ENCODE results near the gene BTF3L4. TPM values are rescaled to one million over a fixed set of nuclear protein-coding genes. Genes with fewer than 3 reads are reported as not detected.
"Not testable (repeated sequence)": the region's sequence is repeated elsewhere in the genome, so short reads cannot be mapped to it uniquely, and the experiment has no call there.

The BTF3L4 gene
- total RNA-seq, 4 donors from 2014 or later = 33.8 to 46.5 (median 37.0) TPM

DNA sequence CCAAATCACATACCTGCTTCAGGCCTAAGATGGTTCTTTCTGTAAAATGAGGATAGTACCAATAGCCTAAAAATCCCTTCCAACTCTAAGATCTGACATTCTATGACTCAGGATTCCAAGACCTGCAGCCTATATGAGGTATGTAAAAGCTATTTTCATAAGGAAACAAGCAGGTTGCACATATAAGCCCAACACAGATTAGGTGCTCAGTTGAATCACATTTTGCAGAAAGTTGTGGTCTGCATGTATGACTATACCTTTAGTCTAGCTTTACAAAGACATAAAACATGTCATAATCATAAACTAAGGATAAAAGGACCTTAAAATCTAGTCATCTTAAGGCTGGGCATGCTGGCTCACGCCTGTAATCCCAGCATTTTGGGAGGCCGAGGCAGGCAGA is 29.8 kb upstream of the BTF3L4 start:
- Histone ChIP-seq H3K9me3 (no peaks in the 10 kb centered on the region), H3K4me1 (peaks cover under 1 to 14% (median under 1%) of the 10 kb centered on the region in 3 donors), H3K4me3 (no peak overlapping the region), H3K27me3 (no peaks in the 10 kb centered on the region), H3K27ac (no peak overlapping the region), H3K36me3 (peaks cover 0 to 69% (median 11%) of the 10 kb centered on the region in 3 donors)
- no peak for DNase-seq
- TF ChIP-seq, protein P1, sequence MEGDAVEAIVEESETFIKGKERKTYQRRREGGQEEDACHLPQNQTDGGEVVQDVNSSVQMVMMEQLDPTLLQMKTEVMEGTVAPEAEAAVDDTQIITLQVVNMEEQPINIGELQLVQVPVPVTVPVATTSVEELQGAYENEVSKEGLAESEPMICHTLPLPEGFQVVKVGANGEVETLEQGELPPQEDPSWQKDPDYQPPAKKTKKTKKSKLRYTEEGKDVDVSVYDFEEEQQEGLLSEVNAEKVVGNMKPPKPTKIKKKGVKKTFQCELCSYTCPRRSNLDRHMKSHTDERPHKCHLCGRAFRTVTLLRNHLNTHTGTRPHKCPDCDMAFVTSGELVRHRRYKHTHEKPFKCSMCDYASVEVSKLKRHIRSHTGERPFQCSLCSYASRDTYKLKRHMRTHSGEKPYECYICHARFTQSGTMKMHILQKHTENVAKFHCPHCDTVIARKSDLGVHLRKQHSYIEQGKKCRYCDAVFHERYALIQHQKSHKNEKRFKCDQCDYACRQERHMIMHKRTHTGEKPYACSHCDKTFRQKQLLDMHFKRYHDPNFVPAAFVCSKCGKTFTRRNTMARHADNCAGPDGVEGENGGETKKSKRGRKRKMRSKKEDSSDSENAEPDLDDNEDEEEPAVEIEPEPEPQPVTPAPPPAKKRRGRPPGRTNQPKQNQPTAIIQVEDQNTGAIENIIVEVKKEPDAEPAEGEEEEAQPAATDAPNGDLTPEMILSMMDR (IDR thresholded peaks at IDR 0.05) = no peak
- no peak for TF ChIP-seq POLR2A (IDR thresholded peaks at IDR 0.05)
- intact Hi-C loops (cut with DNase I) = no loop called here
- 80 to 94% methylated on average over 2 of the region's 2 CpGs for WGBS, 2 donors

DNA sequence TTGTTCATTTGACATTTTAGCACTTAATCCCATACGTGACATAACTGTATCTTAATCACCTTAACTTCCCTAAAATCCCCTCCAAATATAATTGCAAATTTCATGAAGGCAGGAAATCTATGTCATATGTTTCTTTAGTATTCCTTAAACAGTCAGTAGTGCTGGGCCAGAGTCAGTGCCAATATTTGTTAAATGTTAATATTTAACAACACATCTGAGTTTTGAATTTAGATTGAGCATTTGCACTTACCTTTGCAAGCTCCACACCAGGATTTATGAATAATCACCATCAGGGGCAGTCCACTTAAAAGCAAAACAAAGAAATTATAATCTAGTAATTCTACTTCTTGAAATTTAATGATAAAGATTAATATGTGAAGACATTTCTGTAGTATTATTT is 27.8 kb upstream of the BTF3L4 start:
- intact Hi-C loops (cut with DNase I) = no loop called here
- H3K27me3 ChIP-seq = no peaks in the 10 kb centered on the region
- no peak overlapping the region for H3K4me3 ChIP-seq
- DNase-seq = no peak
- TF ChIP-seq POLR2A (IDR thresholded peaks at IDR 0.05) = no peak
- TF ChIP-seq, protein P1 (IDR thresholded peaks at IDR 0.05) = no peak
- no peaks in the 10 kb centered on the region for H3K9me3 ChIP-seq
- no peak overlapping the region for H3K27ac ChIP-seq
- H3K36me3 ChIP-seq = peaks cover 0 to 49% (median 8%) of the 10 kb centered on the region in 3 donors
- H3K4me1 ChIP-seq = peaks cover 11 to 32% (median 14%) of the 10 kb centered on the region in 3 donors
- 80 to 100% methylated on average over 1 of the region's 1 CpG for WGBS, 2 donors

DNA sequence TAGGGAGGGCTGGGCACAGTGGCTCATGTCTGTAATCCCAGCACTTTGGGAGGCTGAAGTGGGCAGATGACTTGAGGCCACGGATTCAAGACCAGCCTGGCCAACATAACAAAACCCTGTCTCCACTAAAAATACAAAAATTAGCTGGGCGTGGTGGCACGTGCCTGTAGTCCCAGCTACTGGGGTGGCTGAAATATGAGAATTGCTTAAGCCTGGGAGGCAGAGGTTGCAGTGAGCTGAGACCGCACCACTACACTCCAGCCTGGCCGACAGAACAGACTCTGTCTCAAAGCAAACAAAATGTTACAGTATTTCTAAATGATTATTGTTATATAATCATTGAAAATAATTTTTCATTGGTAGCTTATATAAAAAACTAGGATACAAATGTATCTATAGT is 27.3 kb upstream of the BTF3L4 start:
- Histone ChIP-seq H3K36me3 (peaks cover 0 to 44% (median 5%) of the 10 kb centered on the region in 3 donors), H3K4me1 (peaks cover 13 to 35% (median 14%) of the 10 kb centered on the region in 3 donors)
- H3K27ac ChIP-seq; DNase-seq; H3K9me3 ChIP-seq; H3K27me3 ChIP-seq; H3K4me3 ChIP-seq; intact Hi-C loops (cut with DNase I): not testable (repeated sequence)
- WGBS, 2 donors = 81 to 88% methylated on average over 5 of the region's 5 CpGs

DNA sequence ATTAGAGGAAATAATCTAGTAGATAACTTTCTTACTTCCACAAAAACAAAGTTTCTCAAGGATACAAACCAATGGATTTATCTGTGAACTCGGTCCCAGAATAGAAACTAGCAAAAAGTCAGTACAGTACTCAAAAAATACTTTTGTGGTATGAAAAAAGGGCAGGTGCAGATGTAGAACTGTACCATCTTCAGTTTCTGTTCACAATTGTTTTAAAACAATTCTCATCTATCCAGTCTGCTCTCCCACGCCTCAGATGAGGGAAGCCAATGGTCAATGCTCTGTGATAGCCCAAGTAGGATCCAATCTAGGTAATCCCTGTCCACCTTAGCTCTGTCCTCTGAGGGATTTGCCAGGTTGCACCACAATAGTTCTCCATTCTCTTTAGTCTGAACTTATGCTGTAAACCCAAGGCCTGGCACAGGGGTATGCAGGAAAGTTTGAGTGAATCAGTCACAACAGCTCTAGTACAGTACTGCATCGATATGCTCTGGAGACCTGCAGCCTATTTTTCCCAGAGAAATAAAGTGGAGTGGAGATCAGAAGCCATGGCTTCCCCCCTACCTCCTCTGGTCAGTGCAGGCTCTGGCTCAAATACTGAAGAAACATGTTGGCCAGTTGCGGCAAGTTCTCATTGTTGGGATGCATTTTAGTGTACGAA is 23.8 kb upstream of the BTF3L4 start:
- TF ChIP-seq POLR2A (IDR thresholded peaks at IDR 0.05) = no peak
- TF ChIP-seq, protein P1 (IDR thresholded peaks at IDR 0.05) = no peak
- no peak for DNase-seq
- 56 to 74% methylated on average over 2 to 5 of the region's 5 CpGs for WGBS, 2 donors
- Histone ChIP-seq H3K36me3 (peaks cover 0 to 11% (median 0%) of the 10 kb centered on the region in 3 donors), H3K4me3 (peak overlapping the region; percentile 71 to 96 (median 83)), H3K27me3 (no peaks in the 10 kb centered on the region), H3K4me1 (peaks cover 14 to 38% (median 16%) of the 10 kb centered on the region in 3 donors), H3K9me3 (no peaks in the 10 kb centered on the region), H3K27ac (peak overlapping the region in 2 of 4 donors; percentile 92 to 94)
- intact Hi-C loops (cut with DNase I) = no loop called here

DNA sequence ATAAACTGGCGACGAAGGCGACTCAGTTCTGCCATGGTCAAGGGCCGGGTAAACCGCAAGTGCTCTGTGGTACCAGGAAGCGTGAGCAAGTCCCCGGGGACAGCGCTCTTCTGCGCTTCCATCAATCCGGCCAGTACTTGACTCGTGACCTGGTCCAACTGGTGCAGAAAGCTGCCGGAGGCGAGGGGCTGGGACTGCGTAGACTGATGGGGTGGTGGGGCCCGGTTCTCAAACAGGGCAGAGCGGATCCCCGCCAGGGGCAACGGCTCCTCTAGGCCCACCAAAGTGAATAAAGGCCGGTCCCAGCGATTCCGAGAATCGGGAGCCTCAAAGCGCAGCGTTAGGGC is 23.3 kb upstream of the BTF3L4 start:
- intact Hi-C loops (cut with DNase I) = no loop called here
- WGBS, 2 donors = 0% methylated on average over 8 of the region's 24 CpGs; no CpG with 5 or more reads in 1 of the 2 donors
- peaks cover 14 to 38% (median 16%) of the 10 kb centered on the region in 3 donors for H3K4me1 ChIP-seq

More for the DNA sequence above, 23.3 kb upstream of the BTF3L4 start:
- TF ChIP-seq, protein P1 (IDR thresholded peaks at IDR 0.05) = no peak
- no peak for TF ChIP-seq POLR2A (IDR thresholded peaks at IDR 0.05)
- DNase-seq = no peak
- peak overlapping the region; percentile 71 to 96 (median 83) for H3K4me3 ChIP-seq
- peak overlapping the region; percentile 86 to 96 (median 93) for H3K27ac ChIP-seq
- no peaks in the 10 kb centered on the region for H3K27me3 ChIP-seq
- no peaks in the 10 kb centered on the region for H3K9me3 ChIP-seq
- peaks cover 0 to 8% (median 0%) of the 10 kb centered on the region in 3 donors for H3K36me3 ChIP-seq

Measured in esophagus squamous epithelium (tissue), 5 donors.